NT2/D1 (cell line): ENCODE measurements around the gene KLHL29.

Experiments used
- DNase-seq: peaks from one replicate; pipeline ENCODE4 v3.0.0-alpha.2; 2011; ENCODE audit warnings: low read depth, low spot score
- H3K27me3 ChIP-seq: 2 replicates; pipeline ENCODE4 v1.6.0; 2011; ENCODE audit warnings: mild to moderate bottlenecking; ENCODE audit not compliant: insufficient read length, insufficient read depth
- H3K36me3 ChIP-seq: 2 replicates; pipeline ENCODE4 v1.6.1; 2011; ENCODE audit warnings: mild to moderate bottlenecking, low read length, mixed read lengths; ENCODE audit not compliant: insufficient read depth, insufficient read length
- H3K4me1 ChIP-seq: 2 replicates; pipeline ENCODE4 v1.5.1; 2011; ENCODE audit not compliant: insufficient read depth, insufficient read length
- H3K4me3 ChIP-seq: 2 replicates; pipeline ENCODE4 v1.5.1; 2011; ENCODE audit warnings: low read depth; ENCODE audit not compliant: insufficient read length
- H3K9ac ChIP-seq: 2 replicates; pipeline ENCODE4 v1.6.0; 2011; ENCODE audit warnings: low read depth; ENCODE audit not compliant: insufficient read length
- H3K9me3 ChIP-seq: 2 replicates; pipeline ENCODE4 v1.5.1; 2011; ENCODE audit warnings: mild to moderate bottlenecking, low read length; ENCODE audit not compliant: insufficient read depth
- SUZ12 ChIP-seq: IDR thresholded peaks from 2 replicates; pipeline ENCODE4 v1.6.1; 2011; ENCODE audit not compliant: insufficient read length, insufficient read depth; ENCODE audit errors: extremely low read depth
- YY1 ChIP-seq: IDR thresholded peaks from 2 replicates; pipeline ENCODE4 v1.6.1; 2011; ENCODE audit not compliant: insufficient read length, insufficient read depth
- ZNF274 ChIP-seq: IDR thresholded peaks from 2 replicates; pipeline ENCODE4 v1.6.1; 2011; ENCODE audit warnings: mild to moderate bottlenecking, low read depth, low read length

KLHL29 gene

GRCh38 chr2:23601301-23601965, 216.5 kb downstream of the KLHL29 start:
- peaks cover 5% of the 10 kb centered on the region for H3K9me3 ChIP-seq
- no peaks in the 10 kb centered on the region for H3K36me3 ChIP-seq
- H3K27me3 ChIP-seq: no peaks in the 10 kb centered on the region
- TF ChIP-seq YY1 (no peak), ZNF274 (no peak), SUZ12 (no peak)
- peaks cover 5% of the 10 kb centered on the region for H3K4me1 ChIP-seq
- no peak overlapping the region for H3K4me3 ChIP-seq
- DNase-seq: no peak
- no peak overlapping the region for H3K9ac ChIP-seq

DNA sequence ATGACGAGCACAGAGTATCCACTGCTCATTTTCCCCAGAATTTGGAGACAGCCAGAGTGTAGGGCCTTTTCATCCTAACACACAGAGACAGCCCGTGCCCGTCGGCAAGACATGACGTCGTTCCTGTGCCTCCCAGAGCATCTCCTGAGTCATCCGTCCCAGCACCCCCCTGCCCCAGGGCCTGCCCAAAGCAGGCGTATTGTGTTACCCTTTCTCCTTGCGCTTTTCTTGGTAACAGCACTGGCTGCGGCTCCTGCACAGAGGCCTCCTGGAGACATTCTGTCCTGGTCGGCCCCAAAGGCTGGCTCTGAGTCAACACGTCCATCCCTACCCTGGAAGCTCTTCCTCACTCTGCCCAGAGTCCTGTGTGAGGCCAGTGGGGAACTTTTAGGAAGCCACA, 217.1 kb downstream of the KLHL29 start:
- DNase-seq: no peak
- Histone ChIP-seq H3K27me3 (no peaks in the 10 kb centered on the region), H3K36me3 (no peaks in the 10 kb centered on the region), H3K9ac (no peak overlapping the region), H3K9me3 (peaks cover 12% of the 10 kb centered on the region), H3K4me1 (peaks cover 5% of the 10 kb centered on the region), H3K4me3 (no peak overlapping the region)
- TF ChIP-seq SUZ12: no peak
- no peak for TF ChIP-seq YY1
- TF ChIP-seq ZNF274: no peak

DNA sequence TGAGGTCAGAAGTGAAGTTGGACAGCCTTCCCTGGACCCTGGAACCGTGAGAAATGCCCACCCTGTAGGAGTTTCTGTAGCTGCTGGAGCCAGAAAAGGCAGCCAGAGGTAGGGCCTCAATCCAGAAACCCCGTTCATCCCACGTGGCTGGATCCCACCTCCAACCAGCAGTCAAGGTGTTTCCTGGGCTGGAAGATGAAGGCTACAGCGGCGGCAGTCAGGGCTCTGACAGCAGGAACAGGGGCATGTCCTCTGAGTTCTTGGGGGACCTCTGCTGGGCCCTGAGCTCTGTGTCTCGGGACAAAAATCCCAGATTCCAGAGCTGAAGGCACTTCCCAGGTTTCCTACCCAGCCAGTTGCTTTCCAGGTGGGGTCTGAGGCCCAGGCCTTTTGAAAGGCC, 218.2 kb downstream of the KLHL29 start:
- no peaks in the 10 kb centered on the region for H3K27me3 ChIP-seq
- TF ChIP-seq SUZ12: no peak
- TF ChIP-seq ZNF274: no peak
- no peak for TF ChIP-seq YY1
- no peak overlapping the region for H3K4me3 ChIP-seq
- H3K9me3 ChIP-seq: peaks cover 14% of the 10 kb centered on the region
- peaks cover 8% of the 10 kb centered on the region for H3K4me1 ChIP-seq
- no peak overlapping the region for H3K9ac ChIP-seq
- no peak for DNase-seq
- no peaks in the 10 kb centered on the region for H3K36me3 ChIP-seq

DNA sequence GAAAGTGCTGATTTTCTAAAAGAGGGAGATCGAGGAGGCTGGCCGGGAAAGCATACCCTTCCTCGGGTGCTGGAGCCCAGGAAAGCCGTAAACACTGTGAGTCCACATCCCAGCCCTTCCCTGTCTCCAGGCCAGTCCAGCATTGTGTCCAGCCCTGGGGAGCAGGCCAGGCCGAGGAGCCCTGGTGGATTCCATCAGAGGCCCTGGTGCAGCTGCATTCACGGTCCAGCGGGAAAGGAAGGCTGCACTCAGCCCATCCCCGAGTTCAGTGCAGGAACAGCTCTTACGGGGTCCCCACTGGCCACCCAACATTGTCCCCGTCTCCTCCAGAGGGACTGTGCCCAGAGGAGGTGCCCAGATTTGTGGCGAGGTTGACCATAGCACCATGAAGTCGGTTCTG, 218.6 kb downstream of the KLHL29 start:
- Histone ChIP-seq H3K9ac (no peak overlapping the region), H3K27me3 (no peaks in the 10 kb centered on the region), H3K4me3 (no peak overlapping the region), H3K9me3 (peaks cover 14% of the 10 kb centered on the region), H3K36me3 (no peaks in the 10 kb centered on the region), H3K4me1 (peaks cover 8% of the 10 kb centered on the region)
- no peak for DNase-seq
- TF ChIP-seq YY1 (no peak), SUZ12 (no peak), ZNF274 (no peak)

DNA sequence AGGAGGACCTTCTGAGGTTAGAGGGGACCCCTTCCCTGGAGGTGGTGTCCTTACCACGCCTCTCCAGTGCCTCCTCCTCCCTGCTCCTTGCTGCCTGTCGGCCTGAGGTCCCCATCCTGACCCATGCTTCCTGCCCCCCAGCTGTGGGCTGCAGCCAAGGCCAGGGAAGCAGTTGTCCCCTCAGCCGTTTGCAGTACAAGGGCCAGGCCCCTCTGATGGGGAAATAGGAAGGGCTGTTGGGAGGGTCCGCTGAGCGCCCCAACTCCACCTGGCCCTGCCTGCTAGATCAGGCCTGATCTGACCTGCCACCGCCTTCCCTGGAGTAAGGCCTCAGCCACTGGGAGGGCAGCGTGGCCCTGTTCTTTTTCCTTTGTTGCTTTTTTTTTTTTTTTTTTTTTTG, 219.8 kb downstream of the KLHL29 start:
- TF ChIP-seq YY1 (no peak), SUZ12 (no peak), ZNF274 (no peak)
- no peaks in the 10 kb centered on the region for H3K36me3 ChIP-seq
- H3K9ac ChIP-seq: no peak overlapping the region
- DNase-seq: no peak
- no peak overlapping the region for H3K4me3 ChIP-seq
- peaks cover 14% of the 10 kb centered on the region for H3K9me3 ChIP-seq
- H3K4me1 ChIP-seq: peaks cover 8% of the 10 kb centered on the region
- H3K27me3 ChIP-seq: no peaks in the 10 kb centered on the region

GRCh38 chr2:23605236-23605635, 220.3 kb downstream of the KLHL29 start:
- TF ChIP-seq YY1: no peak
- no peak for TF ChIP-seq ZNF274
- no peak for TF ChIP-seq SUZ12
- H3K27me3 ChIP-seq: no peaks in the 10 kb centered on the region
- no peak overlapping the region for H3K4me3 ChIP-seq
- H3K9me3 ChIP-seq: peaks cover 14% of the 10 kb centered on the region
- peaks cover 8% of the 10 kb centered on the region for H3K4me1 ChIP-seq
- H3K9ac ChIP-seq: no peak overlapping the region
- DNase-seq: no peak
- H3K36me3 ChIP-seq: no peaks in the 10 kb centered on the region

- DNase-seq: no peak
- TF ChIP-seq SUZ12 (no peak), YY1 (no peak), ZNF274 (no peak)
- Histone ChIP-seq H3K4me1 (peaks cover 8% of the 10 kb centered on the region), H3K36me3 (no peaks in the 10 kb centered on the region), H3K27me3 (no peaks in the 10 kb centered on the region), H3K9me3 (peaks cover 15% of the 10 kb centered on the region), H3K9ac (no peak overlapping the region), H3K4me3 (no peak overlapping the region)
Measured at GRCh38 chr2:23606196-23606595, 221.2 kb downstream of the KLHL29 start.

GRCh38 chr2:23606968-23607367, 222.0 kb downstream of the KLHL29 start:
- no peak overlapping the region for H3K9ac ChIP-seq
- peaks cover 22% of the 10 kb centered on the region for H3K9me3 ChIP-seq
- no peak for DNase-seq
- no peaks in the 10 kb centered on the region for H3K36me3 ChIP-seq
- no peak overlapping the region for H3K4me3 ChIP-seq
- TF ChIP-seq YY1: no peak
- TF ChIP-seq SUZ12: no peak
- TF ChIP-seq ZNF274: no peak
- no peaks in the 10 kb centered on the region for H3K27me3 ChIP-seq
- peaks cover 8% of the 10 kb centered on the region for H3K4me1 ChIP-seq
